ENCODE data around the gene LEUTX.
"Not testable (repeated sequence)": the region's sequence is repeated elsewhere in the genome, so short reads cannot be mapped to it uniquely, and the experiment has no call there.

Gene LEUTX

GRCh38 chr19:39780894-39781293, 2.2 kb downstream of the LEUTX start:
- no peak for DNase-seq (ENCODE audit: low spot score)

DNA sequence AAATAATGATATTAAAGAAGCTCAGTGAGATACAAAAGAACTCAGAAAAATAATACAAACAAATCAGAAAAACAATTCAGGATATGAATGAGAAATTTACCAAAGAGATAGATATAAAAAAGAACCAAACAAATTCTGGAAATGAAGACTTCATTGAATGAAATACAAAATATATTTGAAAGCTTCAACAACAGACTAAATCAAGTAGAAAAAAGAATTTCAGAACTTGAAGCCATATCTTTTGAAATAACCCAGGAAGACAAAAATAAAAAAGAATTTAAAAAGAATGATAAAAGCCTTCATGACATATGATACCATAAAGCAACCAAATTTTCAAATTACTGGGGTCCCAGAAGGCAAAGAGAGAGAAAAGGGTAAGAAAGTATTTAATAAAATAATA, 9.6 kb downstream of the LEUTX start:
- no peak for DNase-seq (ENCODE audit: low spot score)

DNA sequence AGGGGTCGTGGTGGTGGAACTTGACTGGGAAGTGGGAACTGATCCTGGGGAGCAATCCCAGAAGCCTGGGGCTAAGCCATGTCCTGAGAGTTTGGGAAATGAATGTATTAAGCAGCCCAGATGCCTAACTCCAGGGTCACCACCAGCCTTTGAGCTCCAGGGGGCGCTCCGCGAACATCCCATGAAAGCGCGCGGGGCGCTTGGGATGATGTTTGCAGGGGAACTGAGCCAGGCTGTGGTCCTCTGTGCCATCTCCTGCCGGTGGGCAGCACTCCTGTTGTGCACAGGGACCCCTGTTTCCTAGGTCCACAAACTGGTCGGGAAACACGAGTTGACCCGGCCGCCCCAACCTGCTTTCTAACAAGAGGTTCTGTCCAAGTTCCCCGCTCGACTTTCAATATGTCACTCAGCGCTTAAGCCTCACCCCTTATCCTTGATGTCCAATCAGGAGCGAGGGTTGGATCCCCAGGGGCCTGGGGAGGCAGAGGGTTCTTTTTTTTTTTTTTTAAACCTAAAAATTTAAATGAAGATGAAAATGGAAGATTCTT, 14.4 kb downstream of the LEUTX start:
- peak; percentile 71 for DNase-seq (ENCODE audit: low spot score)

DNA sequence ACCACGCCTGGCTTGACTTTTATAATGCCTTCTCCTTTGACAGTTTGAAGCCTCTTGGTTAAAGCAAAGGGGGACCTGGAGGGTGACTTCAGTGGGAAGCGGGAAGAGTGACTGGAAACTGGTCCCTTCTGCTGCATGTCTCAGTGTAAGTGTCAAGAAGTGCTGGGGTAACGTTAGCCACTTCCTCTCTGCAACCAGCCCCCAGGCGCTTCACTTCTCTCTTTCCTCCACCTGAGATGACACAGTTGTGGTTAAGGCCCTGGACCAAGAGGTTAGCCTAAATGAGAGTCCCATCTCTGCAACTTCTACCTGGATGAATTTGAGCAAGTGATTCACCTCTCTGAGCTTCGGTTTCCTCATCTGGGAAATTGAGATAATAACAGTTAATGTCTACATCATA, 16.3 kb downstream of the LEUTX start:
- no peak for DNase-seq (ENCODE audit: low spot score)

- no peak for DNase-seq (ENCODE audit: low spot score)
These were observed 17.4 kb downstream of the LEUTX start for GRCh38 chr19:39796000-39796498.

DNA sequence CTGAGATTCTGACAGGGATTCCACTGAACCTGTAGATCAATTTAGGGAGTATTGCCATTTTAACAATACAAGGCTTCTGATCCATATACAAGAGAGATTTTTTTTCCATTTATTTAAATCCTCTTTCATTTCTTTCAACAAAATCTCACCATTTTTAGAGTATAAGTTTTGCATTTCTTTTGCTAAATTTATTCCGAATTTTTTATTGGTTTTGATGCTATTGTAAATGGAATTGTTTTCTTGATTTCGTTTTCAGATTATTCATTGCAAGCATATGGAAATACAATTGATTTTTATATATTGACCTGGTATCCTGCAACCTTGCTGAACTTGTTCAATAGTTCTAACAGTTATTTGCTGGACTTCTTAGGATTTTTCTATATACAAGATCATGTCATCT, 18.4 kb downstream of the LEUTX start:
- no peak for DNase-seq (ENCODE audit: low spot score)

GRCh38 chr19:39802958-39803357, 24.3 kb downstream of the LEUTX start:
- DNase-seq (ENCODE audit: low spot score) = no peak

- no peak for DNase-seq (ENCODE audit: low spot score)
These were observed 26.4 kb downstream of the LEUTX start for GRCh38 chr19:39805104-39805503.

- no peak for DNase-seq (ENCODE audit: low spot score)
These were observed 29.3 kb downstream of the LEUTX start for GRCh38 chr19:39807846-39808364.

DNA sequence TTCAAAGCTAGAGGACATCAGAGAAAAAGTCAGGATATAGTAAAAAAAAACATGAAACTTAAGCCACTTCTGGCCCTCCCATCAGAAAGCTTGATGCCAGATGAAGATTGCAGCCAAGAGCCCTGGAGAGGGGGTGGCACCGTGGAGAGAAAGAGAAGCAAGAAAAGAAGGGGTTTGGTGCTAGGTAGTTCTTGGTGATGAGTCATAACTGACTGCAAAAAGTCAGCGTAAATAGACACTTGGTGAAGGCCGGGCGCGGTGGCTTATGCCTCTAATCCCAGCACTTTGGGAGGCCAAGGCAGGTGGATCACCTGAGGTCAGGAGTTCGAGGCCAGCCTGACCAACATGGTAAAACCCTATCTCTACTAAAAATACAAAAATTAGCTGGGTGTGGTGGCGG, 30.0 kb downstream of the LEUTX start:
- DNase-seq (ENCODE audit: low spot score) = not testable (repeated sequence)

GRCh38 chr19:39809368-39809767, 30.7 kb downstream of the LEUTX start:
- DNase-seq (ENCODE audit: low spot score) = no peak

DNA sequence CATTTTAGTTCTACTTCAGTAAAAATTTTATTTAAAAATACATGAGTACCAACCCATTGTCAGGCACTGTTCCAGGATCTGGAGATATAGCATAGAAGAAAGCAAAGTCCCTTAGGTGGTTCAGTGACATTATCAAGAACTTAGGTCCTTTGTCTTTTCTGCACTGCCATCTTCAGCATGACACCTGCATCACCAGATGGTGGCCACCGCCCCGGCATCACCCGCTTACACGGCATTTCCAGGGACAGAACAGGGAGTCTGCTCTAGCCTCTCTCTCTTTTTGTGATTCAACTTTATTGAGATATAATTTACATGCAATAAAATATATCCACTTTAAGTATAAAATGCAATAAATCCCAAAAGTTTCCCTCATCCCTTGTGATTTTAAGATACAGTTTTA, 31.8 kb downstream of the LEUTX start:
- no peak for DNase-seq (ENCODE audit: low spot score)

DNA sequence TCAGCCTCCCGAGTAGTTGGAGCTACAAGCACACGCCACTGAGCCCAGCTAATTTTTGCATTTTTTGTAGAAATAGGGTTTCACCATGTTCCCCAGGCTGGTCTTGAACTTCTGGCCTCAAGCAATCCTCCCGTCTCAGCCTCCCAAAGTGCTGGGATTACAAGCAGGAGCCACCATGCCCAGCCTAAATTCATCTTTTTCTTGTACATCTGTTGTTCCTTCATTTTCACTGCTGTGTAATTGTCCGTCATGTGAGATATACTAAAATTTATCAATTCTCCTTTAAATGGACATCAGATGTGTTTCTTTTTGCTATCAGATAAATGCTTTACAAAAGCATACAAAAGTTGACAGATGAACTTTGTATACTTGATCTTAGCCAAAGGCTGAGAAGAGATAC, 32.4 kb downstream of the LEUTX start:
- DNase-seq (ENCODE audit: low spot score) = no peak

DNA sequence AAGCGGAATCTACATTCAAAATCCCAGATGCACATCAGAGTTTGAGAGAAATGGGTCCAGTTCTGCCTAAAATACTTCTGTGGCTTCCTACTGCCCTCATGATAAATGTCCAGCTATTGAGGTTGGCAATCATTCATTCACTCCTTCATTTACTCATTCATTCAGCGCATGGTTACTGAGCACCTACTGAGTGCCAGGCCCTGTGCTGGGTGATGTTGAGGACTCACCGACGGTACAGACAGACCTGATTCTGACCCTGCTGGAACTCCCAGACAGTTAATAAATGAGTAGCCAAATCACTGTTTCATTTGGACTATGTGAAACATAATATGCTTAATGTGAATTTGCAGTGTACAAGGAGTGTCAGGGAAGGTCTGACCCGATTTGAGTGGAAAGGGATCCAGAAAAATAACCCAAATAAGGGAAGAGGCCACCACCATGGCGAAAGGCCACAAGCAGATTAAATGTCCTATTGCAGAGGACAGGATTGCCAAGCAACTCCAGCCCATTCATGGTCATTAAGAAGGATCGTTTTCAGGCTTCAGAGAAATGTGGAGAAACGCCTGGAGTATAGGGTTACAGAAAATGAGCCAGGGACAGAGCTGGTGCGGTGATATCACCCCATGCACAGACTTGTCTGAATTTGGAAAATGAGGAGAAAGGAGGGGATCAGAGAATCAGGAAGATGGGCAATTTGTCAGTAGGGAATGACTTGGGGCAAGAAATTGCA, 34.8 kb downstream of the LEUTX start:
- DNase-seq (ENCODE audit: low spot score) = no peak

DNA sequence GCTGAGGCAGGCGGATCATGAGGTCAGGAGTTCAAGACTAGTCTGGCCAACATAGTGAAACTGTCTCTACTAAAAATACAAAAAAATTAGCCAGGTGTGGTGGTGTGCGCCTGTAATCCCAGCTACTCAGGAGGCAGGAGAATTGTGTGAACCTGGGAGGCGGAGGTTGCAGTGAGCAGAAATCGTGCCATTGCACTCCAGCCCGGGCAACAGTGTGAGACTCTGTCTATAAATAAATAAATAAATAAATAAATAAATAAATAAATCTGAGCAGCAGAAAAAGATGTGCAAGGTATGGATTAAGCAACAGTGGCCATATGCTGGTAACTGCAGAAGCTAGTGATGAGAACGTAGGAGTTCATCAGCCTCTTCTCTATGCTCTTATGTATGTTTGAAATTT, 35.5 kb downstream of the LEUTX start:
- DNase-seq (ENCODE audit: low spot score) = not testable (repeated sequence)

- DNase-seq (ENCODE audit: low spot score) = no peak
These were observed 35.9 kb downstream of the LEUTX start for GRCh38 chr19:39814595-39814994.

DNA sequence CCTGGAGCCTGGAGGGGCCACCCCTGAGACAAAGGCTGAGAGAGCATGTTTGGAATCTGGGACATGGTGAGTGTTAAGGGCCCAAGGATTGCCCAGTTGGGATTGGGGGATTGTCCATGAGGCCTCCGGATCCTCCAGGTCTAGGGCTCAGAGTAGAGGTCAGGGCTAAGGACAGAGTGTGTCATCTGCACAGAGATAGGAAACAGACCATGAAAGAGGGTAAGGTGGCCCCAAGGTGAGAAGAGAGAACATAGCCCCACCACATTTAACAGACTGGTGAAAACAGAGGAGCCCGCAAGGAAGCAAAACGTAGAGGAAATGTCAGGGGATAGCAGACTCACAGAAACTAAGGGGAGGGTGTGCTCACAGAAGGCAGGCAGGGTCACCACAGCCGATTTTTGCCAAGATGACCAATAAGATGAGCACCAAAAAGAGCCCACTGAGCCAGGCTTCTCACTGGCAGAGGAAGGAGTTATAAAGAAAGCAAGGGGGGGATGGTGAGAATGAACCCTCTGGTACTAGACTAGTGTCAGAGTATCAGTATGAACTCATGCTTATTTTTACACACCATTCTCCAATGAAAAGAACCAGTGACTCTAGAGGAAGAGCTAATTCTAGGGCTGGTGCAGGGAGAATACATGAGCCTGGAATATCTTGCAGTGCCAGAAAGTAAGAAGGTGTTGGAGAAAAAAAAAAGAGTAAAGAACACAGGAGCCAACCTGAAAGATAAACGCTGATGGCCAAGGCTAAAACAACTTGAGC, 37.8 kb downstream of the LEUTX start:
- no peak for DNase-seq (ENCODE audit: low spot score)

- DNase-seq (ENCODE audit: low spot score) = no peak
These were observed 39.4 kb downstream of the LEUTX start for GRCh38 chr19:39817888-39818561.

DNA sequence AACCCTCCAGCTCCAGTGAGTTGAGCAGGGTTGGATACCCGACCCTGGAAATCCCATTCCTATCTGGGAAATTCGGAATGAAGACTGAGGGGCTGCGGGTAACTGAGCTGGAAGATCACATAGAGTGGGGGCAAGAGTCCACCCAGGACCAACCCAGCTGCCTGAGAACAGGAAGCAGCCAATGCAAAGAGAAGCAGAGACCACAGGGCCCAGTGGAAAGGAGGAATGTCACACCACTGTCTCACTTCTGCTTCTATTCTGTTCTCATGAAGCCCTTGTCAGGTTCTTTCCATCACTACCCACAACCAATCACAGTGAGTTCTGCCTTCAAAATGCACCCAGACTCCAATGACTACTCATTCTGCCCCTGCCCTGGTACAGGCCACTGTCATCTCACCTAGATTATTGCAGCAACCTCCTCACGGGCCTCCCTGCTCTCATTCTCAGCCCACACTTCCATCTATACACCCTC, 40.0 kb downstream of the LEUTX start:
- no peak for DNase-seq (ENCODE audit: low spot score)

DNA sequence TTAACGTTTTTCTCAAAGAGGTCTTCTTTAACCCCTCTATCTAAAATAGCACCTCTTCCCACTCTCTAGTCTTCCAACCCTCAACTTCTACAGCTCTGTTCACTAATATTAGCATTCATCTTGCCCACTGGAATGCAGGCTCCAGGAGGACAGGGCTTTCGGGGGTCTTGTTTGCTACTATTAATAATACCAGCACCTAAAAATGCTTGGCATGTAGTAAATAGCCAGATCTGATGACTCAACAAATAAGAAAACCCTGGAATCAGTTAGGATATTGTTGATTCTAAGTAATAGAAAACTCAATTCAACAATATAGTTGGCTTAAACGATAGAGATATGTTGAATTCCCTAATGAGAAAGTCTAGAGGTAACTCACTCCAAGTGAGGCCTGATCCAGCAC, 41.1 kb downstream of the LEUTX start:
- no peak for DNase-seq (ENCODE audit: low spot score)

- DNase-seq (ENCODE audit: low spot score) = no peak
These were observed 42.0 kb downstream of the LEUTX start for GRCh38 chr19:39820696-39821095.

- DNase-seq (ENCODE audit: low spot score) = no peak
These were observed 45.0 kb downstream of the LEUTX start for GRCh38 chr19:39823686-39824085.

All from COLO829 (cell line).